HG03469 (cell line): ENCODE data around the gene CRB2.

Experiments
- ATAC-seq: cut with Tn5 transposase; IDR thresholded peaks from one replicate; pipeline ENCODE4 v1.9.1; 2021; ENCODE audit warnings: mild to moderate bottlenecking, moderate library complexity, moderate number of reproducible peaks; ENCODE audit not compliant: unreplicated experiment

CRB2 gene

GRCh38 chr9:123377211-123377971, 21.4 kb downstream of the CRB2 start:
- ATAC-seq, result no peak

GRCh38 chr9:123378025-123378424, 22.0 kb downstream of the CRB2 start:
- ATAC-seq, result no peak

- no peak for ATAC-seq
These were observed 23.1 kb downstream of the CRB2 start for GRCh38 chr9:123378956-123379660.

GRCh38 chr9:123380852-123381705, 25.1 kb downstream of the CRB2 start:
- ATAC-seq, result no peak

- no peak for ATAC-seq
These were observed 26.9 kb downstream of the CRB2 start for GRCh38 chr9:123382653-123383511.

- no peak for ATAC-seq
These were observed 27.6 kb downstream of the CRB2 start for GRCh38 chr9:123383512-123384170.

GRCh38 chr9:123387686-123388085, 31.7 kb downstream of the CRB2 start:
- no peak for ATAC-seq

GRCh38 chr9:123389070-123389469, 33.1 kb downstream of the CRB2 start:
- ATAC-seq, result no peak

GRCh38 chr9:123389698-123390097, 33.7 kb downstream of the CRB2 start:
- no peak for ATAC-seq

- no peak for ATAC-seq
These were observed 34.5 kb downstream of the CRB2 start for GRCh38 chr9:123390337-123391135.

GRCh38 chr9:123391233-123391632, 35.2 kb downstream of the CRB2 start:
- no peak for ATAC-seq

GRCh38 chr9:123391946-123392345, 35.9 kb downstream of the CRB2 start:
- no peak for ATAC-seq

GRCh38 chr9:123392802-123393201, 36.8 kb downstream of the CRB2 start:
- no peak for ATAC-seq

GRCh38 chr9:123394291-123395235, 38.6 kb downstream of the CRB2 start:
- ATAC-seq, result no peak

- no peak for ATAC-seq
These were observed 39.3 kb downstream of the CRB2 start for GRCh38 chr9:123395276-123395688.

GRCh38 chr9:123395689-123396511, 39.9 kb downstream of the CRB2 start:
- no peak for ATAC-seq

- ATAC-seq, result no peak
These were observed 42.0 kb downstream of the CRB2 start for GRCh38 chr9:123397975-123398374.
